22Rv1 (cell line): ENCODE data around the gene MMADHC.

Source experiments
- ZFX ChIP-seq: fragments of 450-650 bp; IDR thresholded peaks from 2 replicates; pipeline ENCODE4 v1.6.1; 2017; ENCODE audit warnings: antibody characterized with exemption, borderline replicate concordance
- TF ChIP-seq, protein P1 (sequence below): fragments of 450-650 bp; IDR thresholded peaks from 2 replicates; pipeline ENCODE4 v1.5.1; 2017; ENCODE audit warnings: mild to moderate bottlenecking

- TF ChIP-seq, protein P1, sequence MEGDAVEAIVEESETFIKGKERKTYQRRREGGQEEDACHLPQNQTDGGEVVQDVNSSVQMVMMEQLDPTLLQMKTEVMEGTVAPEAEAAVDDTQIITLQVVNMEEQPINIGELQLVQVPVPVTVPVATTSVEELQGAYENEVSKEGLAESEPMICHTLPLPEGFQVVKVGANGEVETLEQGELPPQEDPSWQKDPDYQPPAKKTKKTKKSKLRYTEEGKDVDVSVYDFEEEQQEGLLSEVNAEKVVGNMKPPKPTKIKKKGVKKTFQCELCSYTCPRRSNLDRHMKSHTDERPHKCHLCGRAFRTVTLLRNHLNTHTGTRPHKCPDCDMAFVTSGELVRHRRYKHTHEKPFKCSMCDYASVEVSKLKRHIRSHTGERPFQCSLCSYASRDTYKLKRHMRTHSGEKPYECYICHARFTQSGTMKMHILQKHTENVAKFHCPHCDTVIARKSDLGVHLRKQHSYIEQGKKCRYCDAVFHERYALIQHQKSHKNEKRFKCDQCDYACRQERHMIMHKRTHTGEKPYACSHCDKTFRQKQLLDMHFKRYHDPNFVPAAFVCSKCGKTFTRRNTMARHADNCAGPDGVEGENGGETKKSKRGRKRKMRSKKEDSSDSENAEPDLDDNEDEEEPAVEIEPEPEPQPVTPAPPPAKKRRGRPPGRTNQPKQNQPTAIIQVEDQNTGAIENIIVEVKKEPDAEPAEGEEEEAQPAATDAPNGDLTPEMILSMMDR, result no peak
- TF ChIP-seq ZFX, result no peak
Observed at GRCh38 chr2:149562324-149562723, 25.3 kb downstream of the MMADHC start.
